CD8-positive, alpha-beta memory T cell (primary cell): ENCODE results near the gene CHTF18. TPM values are rescaled to one million over a fixed set of nuclear protein-coding genes. Genes with fewer than 3 reads are reported as not detected.

ENCODE experiments used
- CTCF ChIA-PET: fragments of 350-600 bp; sonication (Branson Sonifier 250); formaldehyde crosslinking; loops from one replicate; lab custom pipeline; 2021; ENCODE audit warnings: antibody characterized with exemption; lab: Charles Lee
- POLR2A ChIA-PET: fragments of 350-600 bp; sonication (Branson Sonifier 250); formaldehyde crosslinking; loops from one replicate; lab custom pipeline; 2021; ENCODE audit warnings: antibody characterized with exemption; lab: Charles Lee
- DNase-seq, 5 donors: peaks; one replicate each; pipeline versions ENCODE4 v3.0.0 to v3.0.0-alpha.2; 2020 to 2022; ENCODE audit warnings: mixed read lengths in 1 of 5
- H3K27ac ChIP-seq: one replicate; pipeline ENCODE4 v1.7.0; 2013; ENCODE audit warnings: low read depth, mild to moderate bottlenecking, low read length, moderate library complexity
- H3K27me3 ChIP-seq: 2 replicates; pipeline ENCODE4 v1.7.0; 2013; ENCODE audit warnings: low read length, mild to moderate bottlenecking; ENCODE audit not compliant: insufficient read depth, poor library complexity, severe bottlenecking
- H3K36me3 ChIP-seq: 2 replicates; pipeline ENCODE4 v1.7.0; 2013; ENCODE audit warnings: mild to moderate bottlenecking, low read length, moderate library complexity; ENCODE audit not compliant: insufficient read depth
- H3K4me1 ChIP-seq: 2 replicates; pipeline ENCODE4 v1.7.0; 2013; ENCODE audit warnings: mild to moderate bottlenecking, low read length, moderate library complexity; ENCODE audit not compliant: insufficient read depth
- H3K4me3 ChIP-seq: 2 replicates; pipeline ENCODE4 v1.7.0; 2013; ENCODE audit warnings: mild to moderate bottlenecking, low read length
- H3K9me3 ChIP-seq: 2 replicates; pipeline ENCODE4 v1.7.0; 2013; ENCODE audit warnings: mild to moderate bottlenecking, low read length
- H3K27ac Mint-ChIP-seq, 8 donors: one replicate each; pipeline ENCODE4 v1.8.0; 2020 to 2021; ENCODE audit warnings: mixed read lengths in 8 of 8, mild to moderate bottlenecking in 6 of 8, inconsistent platforms in 3 of 8, moderate library complexity in 3 of 8
- H3K27me3 Mint-ChIP-seq, 2 donors: one replicate each; pipeline ENCODE4 v1.8.0; 2020 to 2021; ENCODE audit warnings: mixed read lengths in 2 of 2, mild to moderate bottlenecking in 1 of 2, moderate library complexity in 1 of 2
- H3K36me3 Mint-ChIP-seq, 3 donors: one replicate each; pipeline ENCODE4 v1.8.0; 2020 to 2021; ENCODE audit warnings: mixed read lengths in 3 of 3, inconsistent platforms in 1 of 3, mild to moderate bottlenecking in 1 of 3
- H3K4me1 Mint-ChIP-seq, 3 donors: one replicate each; pipeline ENCODE4 v1.8.0; 2020 to 2021; ENCODE audit warnings: mixed read lengths in 3 of 3, inconsistent platforms in 1 of 3, mild to moderate bottlenecking in 1 of 3
- H3K4me3 Mint-ChIP-seq, 7 donors: one replicate each; pipeline ENCODE4 v1.8.0; 2020 to 2021; ENCODE audit warnings: mixed read lengths in 7 of 7, mild to moderate bottlenecking in 6 of 7, moderate library complexity in 4 of 7, inconsistent platforms in 2 of 7
- H3K9me3 Mint-ChIP-seq, 5 donors: one replicate each; pipeline ENCODE4 v1.8.0; 2020 to 2022; ENCODE audit warnings: mixed read lengths in 5 of 5, mild to moderate bottlenecking in 3 of 5, moderate library complexity in 2 of 5, inconsistent platforms in 1 of 5
- polyA plus RNA-seq: library from polyadenylated mRNA; unstranded; fragments of 300-500 nt; fragmentation: Illumina TruSeq; gene quantifications from one replicate; pipeline ENCODE4 v1.2.3, GENCODE V29; 2021
- total RNA-seq, 2 experiments: library from RNA; stranded (reverse); gene quantifications; one replicate each; pipeline ENCODE4 v1.2.3, GENCODE V29; 2021

The CHTF18 gene
- total and polyA plus RNA-seq, 3 experiments from 2014 or later = 3.7 to 122 (median 121) TPM

GRCh38 chr16:827513-827912, 39.1 kb downstream of the CHTF18 start:
- no peak overlapping the region for H3K27ac Mint-ChIP-seq
- no peak for DNase-seq
- no peaks in the 10 kb centered on the region for H3K9me3 ChIP-seq
- H3K27me3 ChIP-seq = no peaks in the 10 kb centered on the region
- POLR2A ChIA-PET = no interaction called here
- no peaks in the 10 kb centered on the region for H3K4me1 ChIP-seq
- H3K27ac ChIP-seq = no peak overlapping the region
- no peaks in the 10 kb centered on the region for H3K36me3 ChIP-seq
- H3K9me3 Mint-ChIP-seq = no peaks in the 10 kb centered on the region
- H3K4me3 Mint-ChIP-seq = no peak overlapping the region
- H3K36me3 Mint-ChIP-seq = no peaks in the 10 kb centered on the region
- CTCF ChIA-PET = no interaction called here
- no peak overlapping the region for H3K4me3 ChIP-seq
- no peaks in the 10 kb centered on the region for H3K4me1 Mint-ChIP-seq
- H3K27me3 Mint-ChIP-seq = peaks cover 5 to 19% of the 10 kb centered on the region in 2 donors

GRCh38 chr16:828891-829290, 40.5 kb downstream of the CHTF18 start:
- POLR2A ChIA-PET = no interaction called here
- no peaks in the 10 kb centered on the region for H3K27me3 ChIP-seq
- H3K4me3 ChIP-seq = no peak overlapping the region
- Mint-ChIP-seq H3K4me3 (no peak overlapping the region), H3K27ac (no peak overlapping the region), H3K9me3 (no peaks in the 10 kb centered on the region), H3K36me3 (no peaks in the 10 kb centered on the region), H3K4me1 (no peaks in the 10 kb centered on the region), H3K27me3 (peaks cover 5 to 14% of the 10 kb centered on the region in 2 donors)
- no peak for DNase-seq
- no peaks in the 10 kb centered on the region for H3K4me1 ChIP-seq
- no peaks in the 10 kb centered on the region for H3K9me3 ChIP-seq
- CTCF ChIA-PET = no interaction called here
- no peaks in the 10 kb centered on the region for H3K36me3 ChIP-seq
- H3K27ac ChIP-seq = no peak overlapping the region

- H3K4me3 ChIP-seq = no peak overlapping the region
- Mint-ChIP-seq H3K36me3 (no peaks in the 10 kb centered on the region), H3K4me3 (no peak overlapping the region), H3K27me3 (peaks cover 7 to 14% of the 10 kb centered on the region in 2 donors), H3K27ac (peak overlapping the region in 1 of 8 donors; percentile 61), H3K4me1 (no peaks in the 10 kb centered on the region), H3K9me3 (peaks cover 0 to 5% (median 0%) of the 10 kb centered on the region in 5 donors)
- POLR2A ChIA-PET = no interaction called here
- no peaks in the 10 kb centered on the region for H3K9me3 ChIP-seq
- DNase-seq = no peak
- H3K36me3 ChIP-seq = no peaks in the 10 kb centered on the region
- no peaks in the 10 kb centered on the region for H3K27me3 ChIP-seq
- H3K27ac ChIP-seq = no peak overlapping the region
- CTCF ChIA-PET = no interaction called here
- H3K4me1 ChIP-seq = no peaks in the 10 kb centered on the region
Observed at GRCh38 chr16:830107-830870, 41.9 kb downstream of the CHTF18 start.

- no peaks in the 10 kb centered on the region for H3K36me3 Mint-ChIP-seq
- H3K4me1 ChIP-seq = no peaks in the 10 kb centered on the region
- H3K27ac Mint-ChIP-seq = no peak overlapping the region
- DNase-seq = no peak
- H3K27me3 ChIP-seq = no peaks in the 10 kb centered on the region
- peaks cover 0 to 7% (median 0%) of the 10 kb centered on the region in 5 donors for H3K9me3 Mint-ChIP-seq
- H3K4me3 Mint-ChIP-seq = no peak overlapping the region
- H3K9me3 ChIP-seq = peaks cover 1% of the 10 kb centered on the region
- H3K27me3 Mint-ChIP-seq = peaks cover 7 to 8% of the 10 kb centered on the region in 2 donors
- CTCF ChIA-PET = no interaction called here
- H3K4me1 Mint-ChIP-seq = no peaks in the 10 kb centered on the region
- no peak overlapping the region for H3K4me3 ChIP-seq
- H3K27ac ChIP-seq = no peak overlapping the region
- H3K36me3 ChIP-seq = no peaks in the 10 kb centered on the region
- POLR2A ChIA-PET = no interaction called here
Observed at GRCh38 chr16:830871-831570, 42.6 kb downstream of the CHTF18 start.

GRCh38 chr16:831571-832413, 43.4 kb downstream of the CHTF18 start:
- peaks cover 7 to 8% of the 10 kb centered on the region in 2 donors for H3K27me3 Mint-ChIP-seq
- POLR2A ChIA-PET = no interaction called here

GRCh38 chr16:832652-833336, 44.4 kb downstream of the CHTF18 start:
- peaks cover 0 to 4% (median 0%) of the 10 kb centered on the region in 3 donors for H3K36me3 Mint-ChIP-seq
- H3K9me3 ChIP-seq = peaks cover 6% of the 10 kb centered on the region
- H3K36me3 ChIP-seq = no peaks in the 10 kb centered on the region
- H3K27ac Mint-ChIP-seq = no peak overlapping the region
- no peaks in the 10 kb centered on the region for H3K27me3 ChIP-seq
- no peak overlapping the region for H3K4me3 ChIP-seq
- ChIA-PET CTCF (no interaction called here), POLR2A (no interaction called here)
- no peak overlapping the region for H3K27ac ChIP-seq
- peaks cover 7 to 8% of the 10 kb centered on the region in 2 donors for H3K27me3 Mint-ChIP-seq
- no peak for DNase-seq
- H3K9me3 Mint-ChIP-seq = peaks cover 0 to 15% (median 8%) of the 10 kb centered on the region in 5 donors
- H3K4me1 Mint-ChIP-seq = no peaks in the 10 kb centered on the region
- H3K4me1 ChIP-seq = no peaks in the 10 kb centered on the region
- H3K4me3 Mint-ChIP-seq = no peak overlapping the region

More at GRCh38 chr16:831571-832413, 43.4 kb downstream of the CHTF18 start:
- Histone ChIP-seq H3K27me3 (no peaks in the 10 kb centered on the region), H3K9me3 (peaks cover 6% of the 10 kb centered on the region), H3K4me3 (no peak overlapping the region), H3K4me1 (no peaks in the 10 kb centered on the region), H3K36me3 (no peaks in the 10 kb centered on the region), H3K27ac (no peak overlapping the region)
- H3K27ac Mint-ChIP-seq = no peak overlapping the region
- peaks cover 0 to 4% (median 0%) of the 10 kb centered on the region in 3 donors for H3K36me3 Mint-ChIP-seq
- peaks cover 0 to 14% (median 5%) of the 10 kb centered on the region in 5 donors for H3K9me3 Mint-ChIP-seq
- CTCF ChIA-PET = no interaction called here
- no peaks in the 10 kb centered on the region for H3K4me1 Mint-ChIP-seq
- no peak overlapping the region for H3K4me3 Mint-ChIP-seq
- no peak for DNase-seq

- Mint-ChIP-seq H3K4me1 (no peaks in the 10 kb centered on the region), H3K36me3 (peaks cover 0 to 4% (median 0%) of the 10 kb centered on the region in 3 donors), H3K9me3 (peaks cover 0 to 20% (median 9%) of the 10 kb centered on the region in 5 donors), H3K27me3 (peaks cover 5 to 8% of the 10 kb centered on the region in 2 donors), H3K27ac (no peak overlapping the region), H3K4me3 (no peak overlapping the region)
- CTCF ChIA-PET = no interaction called here
- Histone ChIP-seq H3K4me3 (no peak overlapping the region), H3K4me1 (no peaks in the 10 kb centered on the region), H3K27me3 (no peaks in the 10 kb centered on the region), H3K36me3 (no peaks in the 10 kb centered on the region), H3K9me3 (peaks cover 6% of the 10 kb centered on the region), H3K27ac (no peak overlapping the region)
- POLR2A ChIA-PET = no interaction called here
- DNase-seq = no peak
Observed at GRCh38 chr16:833411-833810, 45.0 kb downstream of the CHTF18 start.
